Activated CD4-positive, alpha-beta T cell treated with anti-CD3 and anti-CD28 coated beads for 1 hour (primary cell): ENCODE data around the gene SYTL2.

Source experiments
- DNase-seq: peaks from one replicate; pipeline ENCODE4 v3.0.0-alpha.2; 2020

The SYTL2 gene

GRCh38 chr11:85647604-85648299 lies 163.2 kb downstream of the SYTL2 start, which contains the start of gene TMEM126A:
TSS of gene TMEM126A (plus strand) at chr11:85647967. CDS start at chr11:85650256, 2,289 bp downstream.
- peak; percentile 86 for DNase-seq

GRCh38 chr11:85647078-85647477 lies 163.9 kb downstream of the SYTL2 start:
- DNase-seq, result no peak
